Central memory CD4-positive, alpha-beta T cell (primary cell): ENCODE data around the gene RBM33.
"Not testable (repeated sequence)": the region's sequence is repeated elsewhere in the genome, so short reads cannot be mapped to it uniquely, and the experiment has no call there.

Experiments used
- DNase-seq: peaks from one replicate; pipeline ENCODE4 v3.0.0; 2022

The RBM33 gene

DNA sequence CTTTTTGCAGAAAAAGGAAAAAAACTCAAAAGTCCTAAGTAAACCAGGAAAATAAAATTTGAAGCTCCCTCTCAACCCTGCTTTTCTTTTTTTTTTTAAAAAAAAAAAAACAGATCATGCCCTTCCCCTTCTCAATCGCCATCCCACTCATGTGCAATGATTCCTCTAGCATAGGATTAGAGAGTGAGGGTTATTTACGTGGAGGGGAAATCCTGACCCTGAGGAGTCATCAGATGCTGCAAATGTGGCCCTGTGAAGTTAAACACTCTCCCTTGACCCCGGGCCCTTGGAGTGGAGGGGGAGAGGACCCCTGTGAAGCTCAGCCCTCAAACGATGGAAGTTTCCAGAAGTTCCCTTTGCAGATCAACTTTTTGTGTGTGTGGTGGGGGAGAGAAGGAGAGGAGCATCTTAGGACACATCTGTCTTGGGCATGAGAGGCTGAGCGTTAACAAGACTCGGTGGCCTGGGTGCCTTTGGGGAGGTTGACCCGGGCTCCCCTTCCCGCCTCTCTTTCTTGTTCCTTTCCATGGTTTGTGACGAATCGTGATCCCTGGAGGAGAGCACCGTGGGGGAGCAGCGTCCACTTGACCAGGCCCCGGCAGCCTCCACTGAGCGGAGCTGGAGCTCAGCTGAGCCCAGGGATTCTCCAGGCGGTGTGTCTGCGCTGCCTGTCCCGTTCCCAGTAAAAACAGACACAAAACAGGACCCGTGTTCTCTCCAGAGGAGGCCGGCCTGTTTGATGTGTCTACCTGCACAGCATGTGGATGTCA, 169.3 kb downstream of the RBM33 start:
- no peak for DNase-seq

DNA sequence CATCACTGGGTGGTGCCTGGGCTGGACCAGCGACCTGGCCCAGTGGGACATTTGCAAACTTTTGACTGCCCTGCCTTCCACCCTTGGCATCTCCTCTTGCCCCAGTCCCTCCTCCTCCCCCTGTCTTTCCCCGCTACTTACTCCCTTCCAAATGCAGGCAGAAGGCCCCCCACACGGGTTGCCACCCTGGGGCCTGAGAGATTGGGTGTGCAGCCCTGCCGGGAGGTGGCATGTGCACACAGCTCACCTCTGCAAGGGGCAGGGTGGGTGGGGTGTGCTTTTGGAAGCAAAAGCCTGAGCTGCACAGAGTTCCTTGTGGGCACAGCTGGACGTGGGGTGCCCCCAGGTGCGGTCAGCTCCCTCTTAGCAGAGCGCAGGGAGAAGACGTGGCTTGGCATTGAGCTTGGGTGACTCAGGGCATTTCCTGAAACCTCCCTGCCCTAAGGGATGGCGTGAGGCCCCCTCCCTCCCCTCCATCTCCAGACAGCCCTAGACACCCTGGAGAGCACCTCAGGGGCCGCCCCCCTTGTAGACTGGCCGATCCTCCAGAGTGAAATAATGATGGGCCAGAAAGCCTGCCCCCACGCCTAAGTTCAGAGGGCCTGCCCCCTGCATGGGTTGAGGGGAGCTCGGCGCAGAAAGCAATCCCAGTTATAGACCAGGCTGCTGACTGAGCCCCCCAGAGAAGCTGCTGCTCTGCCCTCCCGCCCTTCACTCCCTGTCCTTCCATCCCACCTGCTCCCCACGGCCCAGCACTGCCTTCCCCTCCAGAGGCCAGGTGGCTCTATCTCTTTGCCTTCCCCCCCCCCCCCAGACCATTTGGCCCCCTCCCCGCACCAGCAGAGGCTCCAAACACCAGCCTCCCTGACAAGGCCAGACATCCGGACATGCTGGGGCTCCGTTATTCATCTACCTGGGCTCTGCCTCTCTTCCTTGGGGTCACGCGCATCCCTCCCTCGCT, 170.1 kb downstream of the RBM33 start:
- no peak for DNase-seq

DNA sequence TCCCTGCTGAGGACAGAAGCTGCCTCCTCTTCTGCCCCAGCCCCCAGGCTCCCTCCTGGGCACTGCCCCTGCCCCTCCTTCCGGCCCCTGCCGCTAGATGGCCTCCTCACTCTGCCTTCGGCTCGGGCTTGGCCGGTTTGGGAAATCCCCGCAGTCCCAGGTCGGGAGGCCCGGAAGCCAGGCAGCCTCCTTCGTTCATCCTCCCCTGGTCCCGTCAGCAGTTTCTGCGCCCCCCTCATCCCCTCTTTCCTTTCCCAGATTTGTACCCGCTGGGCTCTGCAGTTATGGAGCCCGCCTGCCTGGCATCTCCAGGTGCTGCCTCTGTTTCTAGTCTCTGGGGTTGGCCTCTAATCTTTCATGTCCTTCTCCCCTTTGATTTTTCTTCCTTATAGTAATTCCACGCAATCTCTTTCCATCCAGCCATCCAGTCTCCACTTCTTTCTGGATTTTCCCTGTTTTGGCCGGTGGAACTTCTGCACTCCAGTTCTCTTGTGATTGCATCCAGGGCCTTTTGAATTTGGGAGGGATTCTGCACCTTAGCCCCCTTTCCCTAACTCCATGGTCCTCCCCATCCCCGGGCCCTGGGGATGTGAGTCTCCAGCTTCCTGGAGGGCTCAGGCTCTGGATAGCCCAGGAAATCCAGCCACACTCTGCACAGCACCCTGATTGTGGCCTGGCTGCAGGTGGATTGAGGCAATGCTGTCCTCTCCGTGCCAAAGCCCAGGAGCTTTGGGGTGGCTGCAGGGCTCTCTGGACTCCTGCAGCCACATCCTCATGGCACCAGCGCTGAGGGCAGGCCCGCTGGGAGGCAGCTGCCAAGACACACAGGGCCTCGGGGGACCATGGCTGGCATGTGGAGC, 171.1 kb downstream of the RBM33 start:
- DNase-seq = peak; percentile 23

DNA sequence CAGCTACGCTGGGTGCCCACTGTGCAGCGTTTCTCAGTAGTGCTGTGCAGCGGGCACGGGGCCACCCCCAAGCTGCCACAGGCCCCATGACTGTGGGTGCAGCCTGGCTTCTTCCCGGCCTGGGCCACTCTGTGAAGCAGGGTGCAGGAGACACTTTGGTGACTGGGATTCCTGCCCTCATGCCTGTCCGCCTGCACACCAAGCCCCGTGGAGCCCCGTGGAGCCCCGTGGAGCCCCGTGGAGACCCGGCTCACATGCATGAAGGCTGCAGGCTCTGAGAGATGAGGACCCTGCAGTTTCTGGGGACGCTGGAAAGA, 171.7 kb downstream of the RBM33 start:
- no peak for DNase-seq

DNA sequence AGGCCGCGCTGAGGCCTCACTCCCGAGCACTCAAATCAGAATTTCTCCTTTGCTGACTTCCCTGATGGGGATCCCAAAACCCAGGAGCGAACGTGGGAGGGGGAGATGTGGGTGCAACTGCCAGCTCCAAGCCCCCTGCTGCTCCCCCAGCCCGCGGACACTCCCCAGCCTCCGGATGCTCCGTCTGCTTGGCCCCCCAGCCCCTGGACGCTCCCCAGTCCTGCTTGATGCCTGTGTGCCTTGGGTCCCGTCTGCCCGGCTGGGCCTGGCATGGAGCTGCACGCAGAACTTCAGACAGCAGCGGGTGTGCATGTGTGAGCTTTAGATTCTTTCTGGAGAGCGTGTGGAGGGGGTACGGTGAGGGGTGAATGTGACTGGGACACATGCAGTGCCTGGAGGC, 172.5 kb downstream of the RBM33 start:
- no peak for DNase-seq

DNA sequence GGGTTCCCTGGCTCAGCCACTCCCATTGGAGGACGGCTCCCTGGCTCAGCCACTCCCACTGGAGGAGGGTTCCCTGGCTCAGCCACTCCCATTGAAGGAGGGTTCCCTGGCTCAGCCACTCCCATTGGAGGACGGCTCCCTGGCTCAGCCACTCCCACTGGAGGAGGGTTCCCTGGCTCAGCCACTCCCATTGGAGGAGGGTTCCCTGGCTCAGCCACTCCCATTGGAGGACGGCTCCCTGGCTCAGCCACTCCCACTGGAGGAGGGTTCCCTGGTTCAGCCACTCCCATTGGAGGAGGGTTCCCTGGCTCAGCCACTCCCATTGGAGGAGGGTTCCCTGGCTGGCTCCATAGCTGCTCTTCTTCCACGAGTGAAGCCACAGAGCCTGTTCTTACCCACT, 173.1 kb downstream of the RBM33 start:
- DNase-seq = not testable (repeated sequence)

DNA sequence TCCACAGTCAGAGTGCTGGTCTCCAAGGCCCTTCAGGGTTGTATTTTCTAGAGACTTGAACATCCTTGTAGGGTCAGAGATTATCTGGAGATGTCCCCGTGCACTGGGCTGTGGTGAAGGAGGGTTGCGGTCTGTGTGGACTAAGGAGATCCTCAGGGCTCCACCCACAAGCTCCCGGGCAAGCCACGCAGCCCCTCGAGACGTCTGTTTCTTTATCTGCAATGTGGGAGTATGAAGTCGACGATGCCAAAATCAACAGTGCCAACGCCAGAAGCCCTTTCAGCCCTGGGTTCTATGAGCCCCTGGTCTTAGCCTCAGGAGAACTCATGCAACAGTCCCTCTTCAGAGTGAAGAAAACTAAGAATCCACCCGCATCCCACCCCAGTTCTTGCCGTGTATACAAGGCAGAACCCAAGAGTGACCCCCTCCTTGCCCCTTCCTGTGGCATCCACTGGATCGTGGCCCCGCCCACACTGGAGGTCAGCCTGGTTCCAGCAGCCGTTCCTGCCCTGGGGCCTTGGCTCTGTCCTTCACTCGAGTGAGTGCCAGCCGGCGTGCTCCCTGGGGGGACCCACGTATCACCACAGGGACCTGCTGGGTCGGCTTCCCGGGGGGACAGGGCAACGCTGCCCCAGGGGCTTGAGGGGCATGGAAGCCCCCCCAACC, 173.8 kb downstream of the RBM33 start:
- DNase-seq = no peak

DNA sequence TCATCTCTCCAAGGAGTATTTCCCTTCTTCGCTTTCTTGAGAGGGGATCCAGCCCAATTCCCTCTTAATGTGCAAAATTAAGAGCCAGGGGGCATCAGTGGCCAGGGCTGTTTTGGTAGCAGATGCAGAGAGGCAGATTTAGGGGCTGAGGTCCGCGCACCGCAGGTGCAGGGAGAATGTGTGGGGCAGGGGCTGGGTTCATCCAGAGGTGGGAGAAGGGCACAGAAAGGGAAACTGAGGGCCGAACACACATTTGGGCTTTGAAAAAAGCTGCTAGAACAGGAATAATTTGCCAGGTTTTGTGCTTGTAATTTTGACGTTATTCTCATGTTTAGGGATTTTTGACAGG, 174.3 kb downstream of the RBM33 start:
- DNase-seq = no peak

DNA sequence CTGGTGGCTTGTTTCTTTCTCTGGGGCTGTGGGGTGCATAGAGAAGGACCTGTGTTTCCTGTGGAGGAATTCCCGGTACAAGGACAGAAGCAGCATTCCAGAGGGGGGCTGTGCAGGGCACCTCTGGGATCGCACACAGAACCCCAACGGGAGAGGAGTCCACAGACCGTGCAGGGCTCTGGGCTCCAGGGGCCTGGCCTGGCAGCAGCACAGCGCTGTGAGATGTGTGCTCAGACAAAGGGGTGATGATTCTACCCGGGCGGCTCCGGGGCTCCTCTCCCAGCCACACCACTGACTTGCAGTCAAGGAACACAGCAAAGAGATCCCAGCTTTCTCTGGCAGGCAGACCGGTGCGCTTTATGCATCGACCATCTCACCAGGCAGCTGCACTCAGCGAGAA, 174.7 kb downstream of the RBM33 start:
- no peak for DNase-seq

DNA sequence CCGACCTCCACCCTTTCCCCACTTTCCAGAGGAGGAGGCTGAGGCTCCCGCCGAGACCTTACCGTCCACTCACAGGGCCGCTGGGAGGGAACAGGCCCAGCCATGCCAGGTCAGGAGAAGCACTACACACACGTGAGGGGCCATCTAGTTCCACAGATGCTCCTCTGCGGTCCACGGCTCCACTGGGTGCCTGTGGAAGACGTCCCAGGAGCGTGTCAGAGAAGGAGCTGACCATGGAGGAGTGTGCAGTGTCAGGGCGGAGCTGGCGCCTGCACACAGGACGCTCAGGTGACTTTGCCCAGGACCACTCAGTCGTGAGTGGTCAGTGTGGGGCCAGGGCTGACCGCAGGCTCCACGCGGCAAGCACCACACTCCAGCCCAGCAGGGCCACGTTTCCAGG, 175.8 kb downstream of the RBM33 start:
- no peak for DNase-seq

DNA sequence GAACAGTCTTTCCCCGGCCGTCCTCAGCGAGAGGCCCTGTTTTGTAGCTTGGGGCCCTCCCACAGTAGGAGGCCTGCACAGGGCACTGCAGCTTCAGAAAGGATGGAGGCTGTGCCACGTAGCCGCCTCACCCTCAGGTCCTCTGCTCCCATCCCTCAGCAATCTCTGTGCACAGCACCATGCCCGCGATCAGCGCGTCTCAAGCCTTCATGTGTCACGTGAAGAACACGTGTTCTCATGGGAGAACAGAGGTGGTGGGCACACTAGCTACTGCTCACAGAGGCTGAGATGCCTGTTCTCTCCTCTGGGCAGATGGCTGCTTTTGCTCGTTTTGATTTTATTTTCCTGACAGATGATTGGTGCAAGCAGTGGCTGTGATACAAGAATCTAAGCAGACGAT, 176.3 kb downstream of the RBM33 start:
- no peak for DNase-seq

DNA sequence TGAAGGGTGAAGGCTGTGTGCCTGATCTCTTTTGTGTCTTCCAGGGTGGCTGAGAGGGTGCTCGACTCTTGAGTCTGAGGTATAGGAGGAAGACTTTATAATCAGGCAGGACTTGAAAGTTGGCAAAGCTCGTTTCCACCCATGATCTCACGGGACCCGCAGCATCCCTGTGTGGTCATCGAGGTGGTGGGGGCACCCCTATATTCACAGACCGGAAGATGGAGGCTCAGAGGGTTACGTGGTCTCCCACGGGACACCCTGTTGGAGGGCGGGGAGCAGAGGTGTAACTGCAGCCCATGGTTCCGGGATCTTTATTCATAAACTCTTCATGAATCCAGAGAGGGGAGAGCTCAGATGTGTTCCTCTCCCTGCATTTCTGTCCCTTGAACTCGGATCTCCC, 177.4 kb downstream of the RBM33 start:
- no peak for DNase-seq

DNA sequence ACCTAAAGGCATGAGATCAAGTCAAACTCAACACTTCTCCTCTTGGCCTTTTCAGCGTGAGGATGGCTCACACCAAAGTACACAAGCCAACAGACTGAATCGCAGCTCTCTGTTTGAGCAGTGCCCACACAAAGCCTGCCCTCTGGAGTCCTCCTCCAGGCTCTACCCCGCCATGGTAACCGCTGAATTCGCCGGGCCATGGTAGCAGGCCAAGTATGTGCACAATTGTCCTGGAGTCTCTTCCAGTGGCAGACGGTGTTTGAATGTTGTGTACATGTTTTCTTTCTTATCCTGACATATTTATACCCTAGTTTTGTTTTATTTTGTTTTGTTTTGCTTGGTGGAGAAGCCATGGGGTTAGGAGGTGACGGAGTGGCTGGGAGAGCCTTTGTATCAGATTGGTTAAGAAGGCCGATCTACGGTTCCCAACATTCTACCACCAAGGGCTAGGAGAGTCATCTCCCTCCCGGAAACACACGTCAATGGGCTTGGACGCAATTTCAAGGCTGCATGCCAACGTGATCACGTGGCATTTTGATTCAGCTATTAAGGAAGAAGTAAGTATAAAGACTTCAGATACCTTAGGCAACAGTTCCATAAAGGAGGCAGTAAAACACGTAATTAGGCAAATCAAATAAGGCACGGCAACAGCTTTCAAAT, 179.9 kb downstream of the RBM33 start:
- no peak for DNase-seq

DNA sequence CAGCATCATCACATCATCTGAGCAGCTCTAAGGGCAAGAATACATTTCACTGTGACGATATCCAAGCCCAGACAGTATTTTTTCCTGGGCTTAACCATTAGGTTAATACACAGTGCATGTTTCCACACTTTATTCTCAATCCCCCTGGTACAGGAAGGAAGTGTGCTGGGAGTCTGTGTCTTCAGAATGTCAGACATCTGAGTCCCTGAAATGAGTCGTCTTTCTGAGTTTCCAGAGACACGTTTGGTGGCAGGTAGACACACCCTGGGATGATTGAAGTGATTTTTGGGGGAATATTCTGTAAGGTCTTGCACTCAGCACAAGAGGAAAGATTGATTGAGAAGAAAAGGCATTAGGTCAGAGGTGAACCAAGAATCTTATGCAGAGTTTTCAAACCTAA, 180.9 kb downstream of the RBM33 start:
- no peak for DNase-seq

DNA sequence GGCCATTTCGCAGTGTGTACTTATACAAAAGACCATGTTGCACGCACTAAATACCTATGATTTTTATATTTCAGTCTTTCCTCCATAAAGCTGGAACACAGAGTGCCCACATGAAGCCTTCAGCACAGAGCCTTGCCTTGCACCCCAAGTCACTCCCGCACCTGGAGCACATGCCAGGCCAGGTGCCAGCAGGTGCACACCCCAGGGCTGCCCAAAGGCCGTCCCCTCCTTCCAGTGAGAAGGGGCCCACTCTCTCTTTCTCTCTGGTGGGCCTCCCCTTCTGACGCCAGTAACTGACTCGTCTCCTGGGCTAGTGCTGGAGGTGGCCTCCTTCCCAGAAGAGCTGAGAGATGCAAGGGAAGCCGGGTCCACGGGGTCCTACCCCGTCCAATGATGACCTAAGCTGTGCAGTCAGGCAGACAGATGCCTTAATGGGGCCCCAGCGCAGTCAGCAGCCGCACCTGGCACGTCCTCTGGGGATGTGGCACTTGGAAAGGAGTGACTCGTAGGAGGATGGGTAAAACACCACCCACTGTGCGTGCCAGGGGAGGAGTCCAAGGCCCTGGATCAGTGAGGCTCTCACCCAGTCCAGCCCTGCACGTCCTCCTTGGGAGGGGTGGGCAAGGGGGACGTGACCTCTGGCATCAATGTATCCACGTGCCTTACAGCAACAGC, 185.5 kb downstream of the RBM33 start:
- no peak for DNase-seq
